MCF 10A (cell line): Measurements from ENCODE around the gene TTLL8. TPM values are rescaled to one million over a fixed set of nuclear protein-coding genes. Genes with fewer than 3 reads are reported as not detected.

Source experiments
- BruUV-seq: library from RNA; stranded (reverse); fragments of 400-500 nt; replicated peaks from 2 replicates; lab custom pipeline; 2021; lab: Mats Ljungman, UMichigan
- CTCF ChIA-PET: fragments of 300-600 bp; sonication (Branson Sonifier 250); formaldehyde crosslinking; extraction: SDS; loops from one replicate; lab custom pipeline; 2021; ENCODE audit warnings: antibody characterized with exemption, inconsistent platforms; lab: Yijun Ruan, JAX
- POLR2A ChIA-PET: fragments of 300-600, 350-650 bp; sonication (Branson Sonifier 250); formaldehyde crosslinking; extraction: SDS; loops from one replicate; lab custom pipeline; 2020; ENCODE audit warnings: antibody characterized with exemption, inconsistent platforms; lab: Yijun Ruan, JAX
- DNase-seq: peaks from one replicate; pipeline ENCODE4 v3.0.0-alpha.2; 2018; ENCODE audit not compliant: unreplicated experiment
- H3K27ac Mint-ChIP-seq: one replicate; pipeline ENCODE4 v1.8.0; 2022; ENCODE audit warnings: mild to moderate bottlenecking, low read depth, mixed read lengths; ENCODE audit not compliant: unreplicated experiment
- H3K27me3 Mint-ChIP-seq: one replicate; pipeline ENCODE4 v1.8.0; 2022; ENCODE audit warnings: mixed read lengths; ENCODE audit not compliant: insufficient read depth, unreplicated experiment
- H3K36me3 Mint-ChIP-seq: one replicate; pipeline ENCODE4 v1.8.0; 2022; ENCODE audit warnings: mild to moderate bottlenecking, moderate library complexity, mixed read lengths; ENCODE audit not compliant: insufficient read depth, unreplicated experiment
- H3K4me1 Mint-ChIP-seq: one replicate; pipeline ENCODE4 v1.8.0; 2022; ENCODE audit warnings: mixed read lengths; ENCODE audit not compliant: insufficient read depth, unreplicated experiment
- H3K4me3 Mint-ChIP-seq: one replicate; pipeline ENCODE4 v1.8.0; 2022; ENCODE audit warnings: mild to moderate bottlenecking, moderate library complexity, mixed read lengths; ENCODE audit not compliant: unreplicated experiment
- H3K9me3 Mint-ChIP-seq: one replicate; pipeline ENCODE4 v1.8.0; 2022; ENCODE audit warnings: mixed read lengths; ENCODE audit not compliant: unreplicated experiment
- CTCF ChIP-seq: fragments of 200-600 bp; IDR thresholded peaks from one replicate; pipeline ENCODE4 v1.8.0; 2022; ENCODE audit warnings: antibody characterized with exemption, mild to moderate bottlenecking; ENCODE audit not compliant: unreplicated experiment
- intact Hi-C: fragments of 100-400 bp; cut with micrococcal nuclease; formaldehyde crosslinking; loops from 2 replicates; pipeline ENCODE4 v1.14.1; 2022
- total RNA-seq: library from RNA; stranded (reverse); gene quantifications from 2 replicates; pipeline ENCODE4 v1.2.3, GENCODE V29; 2022

The TTLL8 gene
- total RNA-seq, 1 experiment from 2014 or later = not detected

GRCh38 chr22:50008151-50009040 is 49.7 kb downstream of the TTLL8 start:
- Mint-ChIP-seq H3K27ac (no peak overlapping the region), H3K4me1 (no peaks in the 10 kb centered on the region), H3K36me3 (no peaks in the 10 kb centered on the region), H3K27me3 (no peaks in the 10 kb centered on the region), H3K4me3 (no peak overlapping the region), H3K9me3 (no peaks in the 10 kb centered on the region)
- BruUV-seq = no TSS peak
- intact Hi-C loops = no loop called here
- POLR2A ChIA-PET = no interaction called here
- CTCF ChIA-PET = interaction anchor here (1.0 to 2.3 kb wide), 2 partner anchors 21 to 22 kb away, joined by 4 to 5 read pairs; no protein-coding TSS in a partner anchor
- TF ChIP-seq CTCF = no peak
- no peak for DNase-seq

GRCh38 chr22:50007057-50007511 is 51.0 kb downstream of the TTLL8 start:
- BruUV-seq = no TSS peak
- H3K4me1 Mint-ChIP-seq = no peaks in the 10 kb centered on the region
- ChIA-PET CTCF (interaction anchor here (1.0 to 2.3 kb wide), 2 partner anchors 22 to 24 kb away, joined by 4 to 5 read pairs; no protein-coding TSS in a partner anchor), POLR2A (interaction anchor here (0.6 to 0.8 kb wide), 2 partner anchors 20 to 40 kb away, joined by 3 read pairs; no protein-coding TSS in a partner anchor)
- DNase-seq = no peak
- H3K27me3 Mint-ChIP-seq = no peaks in the 10 kb centered on the region
- H3K4me3 Mint-ChIP-seq = no peak overlapping the region
- intact Hi-C loops = no loop called here
- no peak for TF ChIP-seq CTCF
- H3K27ac Mint-ChIP-seq = no peak overlapping the region
- no peaks in the 10 kb centered on the region for H3K36me3 Mint-ChIP-seq
- H3K9me3 Mint-ChIP-seq = no peaks in the 10 kb centered on the region

- Mint-ChIP-seq H3K27ac (no peak overlapping the region), H3K36me3 (no peaks in the 10 kb centered on the region), H3K9me3 (no peaks in the 10 kb centered on the region), H3K4me3 (no peak overlapping the region), H3K4me1 (no peaks in the 10 kb centered on the region), H3K27me3 (no peaks in the 10 kb centered on the region)
- BruUV-seq = no TSS peak
- no peak for TF ChIP-seq CTCF
- DNase-seq = no peak
- intact Hi-C loops = no loop called here
- ChIA-PET POLR2A (interaction anchor here (0.6 to 1.2 kb wide), 4 partner anchors 22 to 195 kb away, joined by 3 to 7 read pairs (median 4); partner anchors contain the start of genes ALG12 and CRELD2), CTCF (interaction anchor here (0.6 to 1.9 kb wide), 2 partner anchors 11 to 30 kb away, joined by 6 to 9 read pairs; no protein-coding TSS in a partner anchor)
These were observed 53.2 kb downstream of the TTLL8 start for GRCh38 chr22:50004918-50005317.

GRCh38 chr22:50002791-50003190 is 55.3 kb downstream of the TTLL8 start:
- H3K9me3 Mint-ChIP-seq = no peaks in the 10 kb centered on the region
- DNase-seq = peak; percentile 25
- ChIA-PET CTCF (interaction anchor here (1.0 kb wide), 1 partner anchor 10 kb away, joined by 3 read pairs; no protein-coding TSS in a partner anchor), POLR2A (no interaction called here)
- no peak for TF ChIP-seq CTCF
- H3K4me3 Mint-ChIP-seq = no peak overlapping the region
- no peaks in the 10 kb centered on the region for H3K4me1 Mint-ChIP-seq
- BruUV-seq = no TSS peak
- H3K27ac Mint-ChIP-seq = no peak overlapping the region
- H3K36me3 Mint-ChIP-seq = no peaks in the 10 kb centered on the region
- H3K27me3 Mint-ChIP-seq = no peaks in the 10 kb centered on the region
- intact Hi-C loops = no loop called here
